Measurements from ENCODE around the gene PINK1. TPM values are rescaled to one million over a fixed set of nuclear protein-coding genes. Genes with fewer than 3 reads are reported as not detected.

The PINK1 gene
- polyA plus RNA-seq, 1 donor from 2014 or later, result 73.4 TPM

DNA sequence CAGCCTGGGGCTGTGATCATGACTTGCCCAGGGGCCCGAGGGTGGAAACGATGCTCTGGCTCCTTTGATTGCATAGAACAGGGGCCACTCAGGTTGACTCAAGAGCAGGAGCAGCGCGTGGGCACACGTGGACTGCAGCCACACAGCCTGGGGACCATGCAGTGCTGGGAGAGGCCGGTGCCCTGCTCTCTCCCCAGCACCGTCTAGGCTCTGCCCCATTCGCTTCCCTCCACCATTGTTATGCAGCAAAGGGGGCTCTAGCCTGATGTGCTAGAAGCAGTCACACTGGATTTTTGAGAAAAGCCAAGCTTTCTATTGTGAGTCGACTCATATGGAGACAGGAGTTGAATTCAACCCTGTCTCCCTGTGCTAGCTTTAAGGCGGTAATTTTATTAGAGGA, 8.7 kb downstream of the PINK1 start:
- Histone ChIP-seq H3K36me3 (ENCODE audit: insufficient read depth, low read length) (peaks cover 7% of the 10 kb centered on the region), H3K9ac (ENCODE audit: low read length) (no peak overlapping the region), H4K20me1 (ENCODE audit: insufficient read depth) (no peaks in the 10 kb centered on the region), H3K79me2 (replicated peaks; ENCODE audit: insufficient read depth, low read length) (no peaks in the 10 kb centered on the region), H3K4me2 (ENCODE audit: low read length) (no peak overlapping the region), H3K27me3 (ENCODE audit: insufficient read depth, low read depth, low read length) (no peaks in the 10 kb centered on the region), H3F3A (ENCODE audit: insufficient read depth, low read length, poor library complexity, severe bottlenecking) (no peaks in the 10 kb centered on the region), H3K9me3 (ENCODE audit: low read length) (no peaks in the 10 kb centered on the region), H3K27ac (ENCODE audit: low read length) (no peak overlapping the region), H3K9me2 (ENCODE audit: insufficient read depth, low read length) (no peaks in the 10 kb centered on the region), H2AFZ (ENCODE audit: low read depth, low read length) (no peak overlapping the region), H3K4me3 (ENCODE audit: low read length) (no peak overlapping the region)
- TF ChIP-seq RAD21 (conservative IDR thresholded peaks at IDR 0.05), result no peak
- no peak for TF ChIP-seq TAF1 (IDR thresholded peaks at IDR 0.05; ENCODE audit: low read depth)
- TF ChIP-seq POLR2AphosphoS5 (IDR thresholded peaks at IDR 0.05), result no peak
- no peak for TF ChIP-seq MXI1 (conservative IDR thresholded peaks at IDR 0.05; ENCODE audit: poor library complexity, severe bottlenecking)
- no peak for TF ChIP-seq EP300 (conservative IDR thresholded peaks at IDR 0.05; ENCODE audit: poor library complexity, severe bottlenecking)
- TF ChIP-seq, protein P1, sequence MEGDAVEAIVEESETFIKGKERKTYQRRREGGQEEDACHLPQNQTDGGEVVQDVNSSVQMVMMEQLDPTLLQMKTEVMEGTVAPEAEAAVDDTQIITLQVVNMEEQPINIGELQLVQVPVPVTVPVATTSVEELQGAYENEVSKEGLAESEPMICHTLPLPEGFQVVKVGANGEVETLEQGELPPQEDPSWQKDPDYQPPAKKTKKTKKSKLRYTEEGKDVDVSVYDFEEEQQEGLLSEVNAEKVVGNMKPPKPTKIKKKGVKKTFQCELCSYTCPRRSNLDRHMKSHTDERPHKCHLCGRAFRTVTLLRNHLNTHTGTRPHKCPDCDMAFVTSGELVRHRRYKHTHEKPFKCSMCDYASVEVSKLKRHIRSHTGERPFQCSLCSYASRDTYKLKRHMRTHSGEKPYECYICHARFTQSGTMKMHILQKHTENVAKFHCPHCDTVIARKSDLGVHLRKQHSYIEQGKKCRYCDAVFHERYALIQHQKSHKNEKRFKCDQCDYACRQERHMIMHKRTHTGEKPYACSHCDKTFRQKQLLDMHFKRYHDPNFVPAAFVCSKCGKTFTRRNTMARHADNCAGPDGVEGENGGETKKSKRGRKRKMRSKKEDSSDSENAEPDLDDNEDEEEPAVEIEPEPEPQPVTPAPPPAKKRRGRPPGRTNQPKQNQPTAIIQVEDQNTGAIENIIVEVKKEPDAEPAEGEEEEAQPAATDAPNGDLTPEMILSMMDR (IDR thresholded peaks at IDR 0.05; ENCODE audit: poor library complexity, severe bottlenecking), result no peak
- no peak for TF ChIP-seq SMC3 (conservative IDR thresholded peaks at IDR 0.05; ENCODE audit: poor library complexity)
- TF ChIP-seq, protein P2, sequence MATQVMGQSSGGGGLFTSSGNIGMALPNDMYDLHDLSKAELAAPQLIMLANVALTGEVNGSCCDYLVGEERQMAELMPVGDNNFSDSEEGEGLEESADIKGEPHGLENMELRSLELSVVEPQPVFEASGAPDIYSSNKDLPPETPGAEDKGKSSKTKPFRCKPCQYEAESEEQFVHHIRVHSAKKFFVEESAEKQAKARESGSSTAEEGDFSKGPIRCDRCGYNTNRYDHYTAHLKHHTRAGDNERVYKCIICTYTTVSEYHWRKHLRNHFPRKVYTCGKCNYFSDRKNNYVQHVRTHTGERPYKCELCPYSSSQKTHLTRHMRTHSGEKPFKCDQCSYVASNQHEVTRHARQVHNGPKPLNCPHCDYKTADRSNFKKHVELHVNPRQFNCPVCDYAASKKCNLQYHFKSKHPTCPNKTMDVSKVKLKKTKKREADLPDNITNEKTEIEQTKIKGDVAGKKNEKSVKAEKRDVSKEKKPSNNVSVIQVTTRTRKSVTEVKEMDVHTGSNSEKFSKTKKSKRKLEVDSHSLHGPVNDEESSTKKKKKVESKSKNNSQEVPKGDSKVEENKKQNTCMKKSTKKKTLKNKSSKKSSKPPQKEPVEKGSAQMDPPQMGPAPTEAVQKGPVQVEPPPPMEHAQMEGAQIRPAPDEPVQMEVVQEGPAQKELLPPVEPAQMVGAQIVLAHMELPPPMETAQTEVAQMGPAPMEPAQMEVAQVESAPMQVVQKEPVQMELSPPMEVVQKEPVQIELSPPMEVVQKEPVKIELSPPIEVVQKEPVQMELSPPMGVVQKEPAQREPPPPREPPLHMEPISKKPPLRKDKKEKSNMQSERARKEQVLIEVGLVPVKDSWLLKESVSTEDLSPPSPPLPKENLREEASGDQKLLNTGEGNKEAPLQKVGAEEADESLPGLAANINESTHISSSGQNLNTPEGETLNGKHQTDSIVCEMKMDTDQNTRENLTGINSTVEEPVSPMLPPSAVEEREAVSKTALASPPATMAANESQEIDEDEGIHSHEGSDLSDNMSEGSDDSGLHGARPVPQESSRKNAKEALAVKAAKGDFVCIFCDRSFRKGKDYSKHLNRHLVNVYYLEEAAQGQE (IDR thresholded peaks at IDR 0.05; ENCODE audit: borderline replicate concordance), result no peak
- TF ChIP-seq EZH2 (IDR thresholded peaks at IDR 0.05; ENCODE audit: borderline replicate concordance, insufficient read depth, low read length, poor library complexity, severe bottlenecking), result no peak

DNA sequence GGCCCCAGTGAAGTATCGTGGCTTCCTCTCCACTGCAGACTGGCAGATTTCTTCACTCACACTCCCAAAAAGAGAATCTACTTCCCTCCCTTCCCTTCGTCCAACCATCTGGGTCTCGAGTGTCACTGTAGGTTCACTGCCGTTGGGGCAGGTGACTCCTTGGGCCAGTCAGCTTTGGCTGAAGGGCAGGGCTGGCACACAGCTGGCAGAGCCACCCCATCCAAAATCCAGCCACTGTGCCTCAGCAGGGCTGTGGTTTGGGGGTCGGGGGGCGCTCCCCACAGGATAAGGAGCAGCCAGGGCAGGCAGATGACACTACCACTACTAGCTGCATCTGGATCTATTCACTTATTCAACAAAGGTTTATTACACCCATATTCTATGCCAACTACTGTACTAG, 9.8 kb downstream of the PINK1 start:
- H2AFZ ChIP-seq (ENCODE audit: low read depth, low read length), result no peak overlapping the region
- no peaks in the 10 kb centered on the region for H3K27me3 ChIP-seq (ENCODE audit: insufficient read depth, low read depth, low read length)
- no peak for TF ChIP-seq EZH2 (IDR thresholded peaks at IDR 0.05; ENCODE audit: borderline replicate concordance, insufficient read depth, low read length, poor library complexity, severe bottlenecking)
- H3K9ac ChIP-seq (ENCODE audit: low read length), result no peak overlapping the region
- H3K36me3 ChIP-seq (ENCODE audit: insufficient read depth, low read length), result peaks cover 7% of the 10 kb centered on the region
- no peaks in the 10 kb centered on the region for H3K79me2 ChIP-seq (replicated peaks; ENCODE audit: insufficient read depth, low read length)
- H4K20me1 ChIP-seq (ENCODE audit: insufficient read depth), result no peaks in the 10 kb centered on the region
- H3K9me3 ChIP-seq (ENCODE audit: low read length), result no peaks in the 10 kb centered on the region
- H3K4me2 ChIP-seq (ENCODE audit: low read length), result no peak overlapping the region
- no peaks in the 10 kb centered on the region for H3F3A ChIP-seq (ENCODE audit: insufficient read depth, low read length, poor library complexity, severe bottlenecking)
- H3K27ac ChIP-seq (ENCODE audit: low read length), result no peak overlapping the region
- no peak overlapping the region for H3K4me3 ChIP-seq (ENCODE audit: low read length)
- no peaks in the 10 kb centered on the region for H3K9me2 ChIP-seq (ENCODE audit: insufficient read depth, low read length)

DNA sequence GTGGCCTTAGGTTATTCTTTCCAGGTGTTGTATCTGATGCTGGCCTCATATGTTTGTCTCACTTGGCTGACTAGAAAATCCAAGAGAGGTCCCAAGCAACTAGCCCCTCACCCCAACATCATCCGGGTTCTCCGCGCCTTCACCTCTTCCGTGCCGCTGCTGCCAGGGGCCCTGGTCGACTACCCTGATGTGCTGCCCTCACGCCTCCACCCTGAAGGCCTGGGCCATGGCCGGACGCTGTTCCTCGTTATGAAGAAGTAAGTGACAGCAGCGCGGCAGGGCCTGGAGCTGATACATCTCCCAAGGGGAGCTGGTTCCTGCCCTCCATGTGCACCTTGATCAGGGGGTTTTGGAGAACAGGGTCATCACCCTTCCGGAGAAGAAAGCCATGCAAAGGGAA, 11.2 kb downstream of the PINK1 start:
- no peak overlapping the region for H2AFZ ChIP-seq (ENCODE audit: low read depth, low read length)
- no peaks in the 10 kb centered on the region for H4K20me1 ChIP-seq (ENCODE audit: insufficient read depth)
- H3K9me3 ChIP-seq (ENCODE audit: low read length), result no peaks in the 10 kb centered on the region
- H3K4me2 ChIP-seq (ENCODE audit: low read length), result no peak overlapping the region
- H3K9ac ChIP-seq (ENCODE audit: low read length), result no peak overlapping the region
- peaks cover 7% of the 10 kb centered on the region for H3K36me3 ChIP-seq (ENCODE audit: insufficient read depth, low read length)
- H3K4me3 ChIP-seq (ENCODE audit: low read length), result no peak overlapping the region
- no peaks in the 10 kb centered on the region for H3K27me3 ChIP-seq (ENCODE audit: insufficient read depth, low read depth, low read length)
- H3F3A ChIP-seq (ENCODE audit: insufficient read depth, low read length, poor library complexity, severe bottlenecking), result no peaks in the 10 kb centered on the region
- no peaks in the 10 kb centered on the region for H3K9me2 ChIP-seq (ENCODE audit: insufficient read depth, low read length)
- H3K27ac ChIP-seq (ENCODE audit: low read length), result no peak overlapping the region
- TF ChIP-seq EZH2 (IDR thresholded peaks at IDR 0.05; ENCODE audit: borderline replicate concordance, insufficient read depth, low read length, poor library complexity, severe bottlenecking), result no peak
- no peak for TF ChIP-seq POLR2AphosphoS5 (IDR thresholded peaks at IDR 0.05)
- TF ChIP-seq SMC3 (conservative IDR thresholded peaks at IDR 0.05; ENCODE audit: poor library complexity), result no peak
- TF ChIP-seq RAD21 (conservative IDR thresholded peaks at IDR 0.05), result no peak
- TF ChIP-seq EP300 (conservative IDR thresholded peaks at IDR 0.05; ENCODE audit: poor library complexity, severe bottlenecking), result no peak
- TF ChIP-seq, protein P1 (IDR thresholded peaks at IDR 0.05; ENCODE audit: poor library complexity, severe bottlenecking), result no peak
- TF ChIP-seq MXI1 (conservative IDR thresholded peaks at IDR 0.05; ENCODE audit: poor library complexity, severe bottlenecking), result no peak
- TF ChIP-seq, protein P2 (IDR thresholded peaks at IDR 0.05; ENCODE audit: borderline replicate concordance), result no peak
- no peak for TF ChIP-seq TAF1 (IDR thresholded peaks at IDR 0.05; ENCODE audit: low read depth)
- no peaks in the 10 kb centered on the region for H3K79me2 ChIP-seq (replicated peaks; ENCODE audit: insufficient read depth, low read length)

Data from neural cell (in vitro differentiated cells).